Endometrial microvascular endothelial cells (primary cell): ENCODE measurements around the gene LHPP. TPM values are rescaled to one million over a fixed set of nuclear protein-coding genes. Genes with fewer than 3 reads are reported as not detected.

Experiments used
- in situ Hi-C: cut with HindIII; loops from 2 replicates; pipeline ENCODE4 v1.10.0; 2017; ENCODE audit warnings: low sequenced_read_pairs, low pct_unique_long_range_greater_than_20kb; ENCODE audit errors: inconsistent ontology term
- total RNA-seq: library from RNA; depleted of rRNA; stranded (reverse); fragments of >200 nt; gene quantifications from one replicate; pipeline ENCODE4 v1.2.3, GENCODE V29; 2015; ENCODE audit errors: inconsistent ontology term

LHPP gene
- total RNA-seq, 1 donor from 2014 or later: 12.3 TPM

DNA sequence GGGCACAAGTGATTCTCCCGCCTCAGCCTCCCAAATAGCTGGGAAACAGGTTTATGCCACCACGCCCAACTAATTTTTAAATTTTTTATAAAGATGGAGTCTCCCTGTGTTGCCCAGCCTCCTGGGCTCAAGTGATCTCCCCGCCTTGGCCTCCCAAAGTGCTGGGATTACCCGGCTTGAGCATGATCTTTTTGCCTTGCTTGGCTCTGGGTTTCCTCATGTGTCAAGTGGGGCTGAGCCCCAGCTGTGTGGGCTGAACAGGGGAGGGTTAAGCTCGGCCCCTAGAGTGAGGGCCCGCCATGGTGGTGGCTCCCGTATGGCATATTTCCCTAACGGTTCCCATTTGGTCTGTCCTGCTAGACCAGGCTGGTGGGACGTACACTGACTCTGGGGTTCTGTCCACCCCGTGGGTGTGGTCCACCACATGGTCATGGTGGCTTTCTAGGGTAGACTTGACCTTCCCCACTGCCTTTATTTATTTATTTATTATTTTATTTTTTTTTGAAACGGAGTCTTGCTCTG is 66.3 kb downstream of the LHPP start:
- in situ Hi-C loops: no loop called here

DNA sequence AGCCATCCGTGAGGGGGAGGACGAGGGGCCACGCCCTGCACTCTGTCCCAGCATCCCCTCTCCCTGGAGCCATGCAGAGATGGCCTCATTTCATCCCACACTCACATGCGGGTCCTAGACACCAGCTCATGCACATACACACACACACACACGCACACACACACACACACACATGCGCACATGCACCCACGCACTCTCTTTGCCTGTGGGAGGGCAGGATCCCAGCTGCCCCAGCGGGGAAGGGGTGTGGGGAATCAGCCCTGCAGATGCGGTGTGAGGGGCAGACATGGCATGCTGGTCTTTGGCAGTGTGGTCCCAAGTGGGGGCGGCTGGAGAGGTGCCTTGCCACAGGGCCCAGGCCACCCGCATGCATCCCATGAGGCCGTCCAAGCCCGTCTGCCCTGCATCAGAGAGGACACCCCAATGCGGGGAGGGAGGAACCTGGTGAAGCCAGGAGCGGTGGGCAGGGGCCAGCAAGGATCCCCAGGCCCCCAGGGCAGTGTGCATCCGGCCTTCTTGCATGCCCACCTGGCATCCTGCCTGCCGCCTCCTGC is 68.1 kb downstream of the LHPP start:
- in situ Hi-C loops: no loop called here

DNA sequence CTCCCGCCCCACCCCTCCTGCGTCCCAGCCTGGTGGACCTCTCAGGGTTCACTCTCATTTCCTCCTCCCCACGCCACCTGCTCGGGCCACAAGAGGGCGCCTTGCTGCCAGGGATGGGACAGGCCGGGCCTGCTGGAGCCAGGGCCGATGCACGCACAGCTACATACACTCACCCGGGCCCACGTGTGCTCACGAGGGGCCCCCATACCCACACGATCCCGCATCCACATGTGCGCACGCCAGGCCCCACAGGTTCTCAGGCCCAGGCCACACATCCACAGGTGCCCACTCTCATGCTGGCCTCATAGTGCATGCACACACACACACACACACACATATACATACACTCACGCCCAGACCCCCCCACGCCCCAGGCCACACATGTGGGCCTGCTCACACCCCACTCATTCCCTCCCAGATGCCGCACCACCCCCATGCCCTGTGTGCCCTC is 68.6 kb downstream of the LHPP start:
- in situ Hi-C loops: no loop called here

DNA sequence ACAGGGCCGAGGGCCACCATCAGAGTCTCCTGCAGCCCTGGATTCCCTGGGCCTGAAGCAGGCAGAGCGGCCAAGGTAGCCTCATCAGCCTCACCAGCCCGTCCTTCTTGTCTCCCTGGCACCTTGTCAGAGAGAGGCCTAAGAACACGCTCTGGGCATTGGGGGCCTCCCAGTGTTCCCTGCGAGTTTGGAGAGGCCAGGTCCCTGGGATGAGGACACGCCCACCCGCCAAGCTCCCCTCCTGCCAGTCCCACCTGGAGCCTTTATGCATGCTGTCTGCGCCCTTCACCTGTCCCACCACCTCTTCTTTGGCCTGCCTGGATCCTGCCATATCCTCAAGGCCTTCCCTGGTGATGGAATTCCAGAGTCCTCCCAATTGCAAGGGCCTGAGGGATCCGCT is 69.2 kb downstream of the LHPP start:
- in situ Hi-C loops: no loop called here

DNA sequence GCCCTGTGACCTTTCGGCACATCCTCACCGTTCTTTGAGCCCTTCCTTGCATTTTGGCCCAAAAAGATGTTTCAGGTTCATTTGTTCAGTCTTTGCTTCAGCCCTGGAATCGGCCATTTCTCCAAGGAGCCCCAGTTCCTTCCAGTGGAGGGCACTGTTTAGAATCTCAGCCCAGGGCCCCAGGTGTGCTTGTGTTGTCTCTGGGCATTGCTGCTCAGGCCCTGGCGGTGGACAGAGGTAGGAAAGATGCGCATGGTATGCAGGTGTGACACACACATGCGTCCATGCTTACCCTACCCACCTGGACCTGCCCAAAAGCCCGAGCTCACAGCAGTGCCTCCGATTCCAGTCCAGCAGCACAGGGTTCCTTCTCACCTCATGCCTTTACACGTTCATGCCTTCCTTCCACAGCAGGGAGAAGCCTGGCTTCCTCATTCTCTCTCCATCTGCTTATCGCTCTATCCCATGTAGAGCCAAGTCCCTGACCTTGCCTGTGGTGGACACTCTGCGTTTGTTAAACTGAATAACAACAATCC is 70.6 kb downstream of the LHPP start:
- in situ Hi-C loops: no loop called here

DNA sequence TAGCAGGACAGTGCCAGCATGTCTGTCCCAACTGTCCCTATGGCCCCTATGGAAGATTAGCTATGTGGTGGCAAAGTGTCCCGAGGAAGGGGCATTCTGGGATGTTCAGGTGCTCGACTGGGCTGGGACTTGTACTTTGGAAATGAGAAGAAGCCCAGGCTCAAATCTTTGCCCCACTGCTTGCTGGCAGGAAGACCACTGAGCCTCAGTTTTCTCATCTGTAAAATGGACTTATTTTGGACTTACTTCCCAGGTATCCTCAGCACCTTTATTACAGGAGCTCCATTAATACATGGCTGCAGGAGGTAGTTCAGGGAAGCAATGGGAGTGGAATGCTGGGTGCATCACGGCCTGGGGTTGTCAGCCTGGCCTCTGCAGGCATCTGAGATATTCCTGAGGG is 71.2 kb downstream of the LHPP start:
- in situ Hi-C loops: no loop called here

DNA sequence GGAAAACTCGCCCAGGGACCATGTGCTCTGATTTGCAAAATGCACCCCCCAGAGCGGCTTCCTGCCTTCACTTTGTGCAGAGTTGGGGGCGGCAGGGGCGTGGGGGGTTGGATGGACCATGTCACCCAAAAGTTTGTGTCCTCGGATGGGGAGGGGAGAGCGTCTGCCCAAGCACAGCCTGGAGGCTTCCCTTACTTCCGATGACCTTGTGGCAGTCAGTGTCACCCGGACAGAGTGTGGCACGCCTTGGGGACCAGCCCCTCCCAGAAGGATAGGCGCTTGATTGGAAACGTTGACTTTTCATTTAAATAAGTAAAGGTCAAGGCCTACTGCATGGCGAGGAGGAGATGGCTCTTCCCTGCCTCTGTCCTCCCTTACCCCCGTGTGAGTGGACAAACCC is 71.6 kb downstream of the LHPP start:
- in situ Hi-C loops: no loop called here

DNA sequence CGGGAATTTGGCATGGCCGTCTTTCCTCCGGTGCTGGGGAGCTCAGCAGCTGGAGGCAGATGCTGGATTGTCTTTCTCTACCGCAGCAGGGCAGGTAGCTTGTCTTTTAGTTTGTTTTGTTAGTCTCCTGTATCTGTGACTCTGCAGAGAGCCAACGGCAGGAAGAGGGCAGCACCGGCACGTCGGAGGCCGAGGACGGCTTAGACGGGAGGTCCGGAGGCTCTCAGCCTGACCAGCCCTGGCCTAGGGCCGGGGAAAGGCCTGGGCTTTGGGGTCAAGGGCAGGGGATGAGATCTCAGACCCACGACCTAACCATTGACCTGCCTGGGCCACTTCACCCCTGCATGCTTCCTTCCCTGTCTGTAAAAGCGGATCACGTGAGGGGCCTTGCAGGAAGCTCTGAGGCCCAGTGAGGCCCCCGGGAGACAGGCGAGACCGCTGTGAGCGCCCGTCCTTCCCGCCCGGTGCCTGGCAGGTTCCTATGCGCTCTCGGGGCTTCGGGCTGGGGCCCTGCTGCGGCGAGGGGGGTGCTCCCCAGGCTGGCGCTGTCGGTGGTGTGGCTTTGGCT is 72.7 kb downstream of the LHPP start:
- in situ Hi-C loops: no loop called here

DNA sequence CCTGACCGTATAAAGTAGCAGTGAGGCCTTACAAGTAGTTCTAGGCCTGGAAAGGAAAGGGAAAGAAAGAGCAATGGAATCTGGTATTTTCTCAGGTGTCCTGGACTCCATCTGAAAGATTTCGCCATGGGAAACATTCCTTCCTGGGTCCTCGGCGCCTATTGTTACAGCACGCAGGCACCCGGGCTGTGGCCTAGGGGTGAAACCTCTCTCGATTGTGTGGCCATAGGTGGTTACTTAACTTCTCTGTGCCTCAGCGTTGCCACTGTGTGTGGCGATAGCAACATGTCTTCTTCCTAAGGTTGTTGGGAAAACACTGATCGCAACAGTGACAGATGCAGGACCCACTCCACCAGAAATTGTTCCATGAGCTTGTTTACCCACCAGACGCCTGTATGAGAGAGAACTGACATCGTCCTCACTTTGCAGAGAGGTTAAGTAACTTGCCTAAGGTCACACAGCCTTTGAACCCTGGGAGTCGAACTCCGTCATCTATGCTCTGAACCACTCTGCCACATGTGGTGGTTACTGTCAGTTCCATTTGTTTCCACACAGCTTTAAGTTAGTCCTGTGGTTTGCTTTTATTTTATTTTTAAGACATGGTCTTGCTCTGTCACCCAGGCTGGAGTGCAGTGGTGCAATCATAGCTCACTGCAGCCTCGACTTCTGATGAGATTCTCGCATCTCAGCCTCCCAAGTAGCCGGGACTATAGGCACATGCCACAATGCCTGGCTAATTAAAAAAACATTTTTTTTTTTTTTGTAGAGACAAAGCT is 73.4 kb downstream of the LHPP start:
- in situ Hi-C loops: no loop called here

DNA sequence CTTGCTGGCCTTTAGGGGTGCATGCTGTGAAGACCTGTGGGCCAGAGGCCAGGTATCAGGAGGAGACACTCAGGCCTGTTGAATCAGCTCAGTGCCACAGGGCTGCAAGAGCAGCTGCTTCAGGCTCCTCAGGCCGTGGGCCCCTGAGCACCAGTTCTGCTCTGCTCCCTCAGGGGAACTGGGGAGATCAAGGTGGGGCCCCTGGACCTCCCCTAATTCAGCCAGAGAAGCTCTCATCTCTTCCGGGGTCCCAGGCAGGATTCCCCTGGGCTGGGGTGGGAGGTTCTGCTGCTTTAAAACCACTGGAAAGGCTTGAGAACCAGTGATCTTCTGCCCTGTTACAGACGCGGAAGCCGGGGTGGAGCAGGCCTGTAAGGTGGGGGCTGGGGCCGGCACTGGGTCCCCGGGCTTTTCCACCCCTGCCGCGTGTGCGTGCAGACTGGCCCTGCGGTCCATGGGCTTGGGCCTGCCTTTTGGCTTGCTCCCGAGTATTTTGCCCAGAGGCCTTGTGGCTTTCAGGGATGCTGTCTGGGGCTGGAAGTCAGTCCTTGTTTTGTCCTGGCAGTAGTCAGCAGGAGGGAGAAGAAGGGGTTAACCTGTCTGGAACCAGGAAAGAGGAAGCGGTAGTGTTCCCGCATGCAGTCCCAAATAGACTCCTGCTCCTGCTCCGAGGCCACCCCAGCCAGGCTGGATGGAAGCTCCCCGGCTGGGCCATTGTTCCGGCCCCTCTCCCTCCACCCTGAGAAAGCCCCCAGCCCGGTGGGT is 74.3 kb downstream of the LHPP start:
- in situ Hi-C loops: no loop called here

DNA sequence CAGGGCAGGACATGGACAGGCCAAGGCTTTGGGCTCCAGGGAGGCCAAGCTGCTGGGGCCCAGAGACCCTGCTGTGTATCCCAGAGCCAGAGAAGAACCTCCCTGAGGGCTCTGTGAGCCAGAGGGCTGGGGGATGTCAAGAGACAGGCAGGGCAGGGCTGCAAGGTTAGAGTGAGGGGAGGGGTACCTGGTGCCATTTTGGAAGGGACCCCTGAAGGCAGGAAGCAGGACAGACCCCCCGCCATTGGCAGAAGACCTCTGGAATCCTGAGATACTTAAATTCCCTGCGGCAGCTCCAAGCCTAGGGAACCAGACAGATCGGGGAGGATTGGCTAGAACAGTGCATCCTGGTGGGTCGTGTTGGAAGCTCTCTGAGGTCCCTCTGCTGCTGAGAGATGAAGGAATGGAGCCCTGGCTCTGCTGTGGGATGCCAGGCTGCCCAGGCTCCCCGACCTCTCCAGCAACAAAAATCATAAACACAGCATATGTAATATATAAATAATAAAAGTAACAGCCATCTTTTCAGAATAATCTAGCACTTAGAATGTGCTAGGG is 75.0 kb downstream of the LHPP start:
- in situ Hi-C loops: no loop called here

DNA sequence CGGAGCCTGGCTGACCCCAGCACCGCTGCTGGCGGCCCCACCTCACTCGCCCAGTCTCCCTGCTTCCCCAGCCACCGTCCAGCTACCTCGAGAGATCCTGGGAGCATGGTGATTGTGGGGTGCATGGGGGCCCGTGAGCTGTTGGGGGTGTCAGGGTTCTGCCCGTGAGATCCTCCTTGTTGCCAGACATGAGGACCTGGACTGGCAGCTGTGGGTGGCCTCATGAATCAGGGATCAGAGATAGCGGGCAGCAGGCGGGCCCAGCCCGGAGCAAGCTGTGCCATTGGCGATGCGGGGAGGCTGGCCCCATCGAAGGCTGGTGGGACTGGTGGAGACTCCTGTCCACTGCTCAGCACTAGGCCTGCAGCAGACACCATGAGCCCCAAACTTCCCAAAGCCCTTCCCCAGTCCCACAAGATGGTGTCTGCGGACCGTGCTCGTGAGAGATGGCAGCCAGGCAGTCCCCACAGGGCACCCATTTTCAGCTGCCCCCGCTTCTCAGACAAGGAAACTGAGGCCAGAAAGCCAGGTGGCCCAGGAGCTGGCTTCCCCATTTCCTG is 75.6 kb downstream of the LHPP start:
- in situ Hi-C loops: no loop called here

DNA sequence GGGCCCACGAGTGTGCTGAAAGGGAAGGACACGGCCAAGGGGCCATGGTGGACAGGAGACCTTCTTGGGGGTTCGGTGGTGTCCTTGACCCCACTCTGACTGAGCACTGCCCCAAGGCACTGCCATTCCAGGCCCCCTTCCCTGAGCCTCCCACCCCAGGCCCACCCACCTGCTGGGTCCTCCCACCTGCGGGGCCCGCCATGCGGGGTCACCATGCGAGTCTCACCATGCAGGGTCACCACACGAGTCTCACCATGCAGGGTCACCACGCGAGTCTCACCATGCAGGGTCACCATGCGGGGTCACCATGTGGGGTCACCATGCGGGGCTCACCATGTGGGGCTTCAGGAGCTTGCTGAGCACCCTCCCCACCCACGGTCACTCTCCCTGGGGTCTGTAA is 76.3 kb downstream of the LHPP start:
- in situ Hi-C loops: no loop called here

DNA sequence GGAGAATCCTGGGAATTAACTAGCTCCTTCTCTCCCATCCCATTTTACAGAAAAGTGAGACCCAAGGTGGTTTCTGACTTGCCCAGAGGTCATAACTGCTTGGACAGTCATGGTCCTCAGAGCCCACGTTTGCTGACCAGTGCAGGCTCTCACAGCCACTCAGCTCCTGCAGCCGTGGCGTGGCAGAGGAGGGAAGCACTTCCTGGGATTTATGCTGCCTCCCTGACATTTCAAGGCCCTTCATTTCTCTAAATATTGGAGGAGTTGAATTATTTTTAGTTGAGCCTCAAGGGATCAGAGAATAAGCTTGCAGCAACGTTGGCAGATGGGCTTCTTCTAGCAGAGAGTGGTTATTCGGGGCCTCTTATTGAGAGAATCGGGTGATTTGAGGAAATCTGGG is 77.1 kb downstream of the LHPP start:
- in situ Hi-C loops: no loop called here

DNA sequence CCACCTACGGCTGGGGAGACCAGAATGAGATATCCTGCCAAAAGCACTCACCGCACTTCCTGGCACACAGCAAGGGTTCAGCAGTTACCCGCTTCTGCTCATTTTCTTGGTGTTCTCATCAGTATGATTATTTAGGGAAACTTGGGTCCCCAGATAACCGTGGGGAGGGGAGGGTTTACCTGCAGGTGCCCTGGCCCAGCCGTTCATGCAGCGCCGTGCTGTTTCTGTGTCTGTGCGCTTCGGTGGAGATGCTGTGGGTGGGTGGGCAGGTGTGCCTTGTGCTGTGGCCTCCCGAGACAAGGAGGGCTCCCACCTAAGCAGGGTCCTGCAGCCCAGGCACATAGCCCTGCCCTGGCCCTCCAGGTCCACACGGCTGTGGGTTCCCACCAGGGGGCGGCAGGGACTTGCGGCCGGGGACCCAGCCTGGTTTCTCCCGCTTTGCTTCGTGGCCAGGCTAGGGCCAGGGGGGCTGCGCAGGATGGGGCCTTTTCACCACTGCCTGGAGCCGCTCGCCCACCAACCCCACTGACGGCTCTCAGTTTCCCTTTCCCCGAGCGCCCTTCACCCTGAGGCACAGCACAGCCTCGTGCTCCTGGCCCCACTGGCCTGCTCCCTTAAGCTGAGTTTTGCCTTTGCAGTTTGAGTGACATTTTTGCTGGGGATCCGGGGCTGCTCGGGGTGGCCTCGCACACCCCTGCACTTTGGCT is 78.5 kb downstream of the LHPP start:
- in situ Hi-C loops: no loop called here

DNA sequence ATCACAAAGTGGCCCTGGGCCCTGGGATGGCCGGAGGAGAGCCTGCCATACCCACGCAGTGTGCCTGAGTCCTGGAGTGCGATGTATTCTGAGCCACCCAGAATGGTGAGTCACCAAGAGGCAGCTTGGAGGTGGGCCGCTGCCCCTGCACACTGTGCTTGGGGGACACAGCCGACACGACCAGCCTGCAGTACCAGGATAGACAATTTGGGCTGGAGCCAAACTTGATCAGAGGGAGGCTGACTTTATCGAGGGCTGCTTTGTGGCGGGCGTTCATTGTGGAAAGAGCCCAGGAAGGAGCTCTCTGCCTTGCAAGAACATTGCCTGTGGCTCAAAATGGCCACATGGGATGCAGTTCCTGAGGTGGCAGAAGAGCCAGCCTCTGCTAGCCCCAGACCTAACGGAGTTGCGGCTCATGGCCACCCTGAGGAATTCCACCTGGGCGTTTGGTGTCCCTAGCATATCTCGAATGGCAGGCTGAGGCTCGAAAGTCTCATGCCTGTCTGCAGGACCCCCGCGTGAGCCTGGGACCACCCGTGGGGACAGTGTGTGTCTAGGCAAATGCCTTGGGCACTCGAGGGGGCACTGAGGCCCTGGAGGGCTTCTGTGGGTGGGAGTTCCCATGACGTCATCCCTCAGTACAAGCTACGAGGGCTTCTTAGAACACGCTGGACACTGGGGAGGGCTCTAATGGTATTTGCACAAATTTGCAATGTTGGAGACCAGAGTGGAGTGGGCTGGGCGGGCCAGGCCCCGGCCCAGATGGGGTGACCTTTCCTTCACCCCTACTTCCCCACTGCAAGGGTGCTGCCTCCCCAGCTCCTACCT is 79.7 kb downstream of the LHPP start:
- in situ Hi-C loops: no loop called here

DNA sequence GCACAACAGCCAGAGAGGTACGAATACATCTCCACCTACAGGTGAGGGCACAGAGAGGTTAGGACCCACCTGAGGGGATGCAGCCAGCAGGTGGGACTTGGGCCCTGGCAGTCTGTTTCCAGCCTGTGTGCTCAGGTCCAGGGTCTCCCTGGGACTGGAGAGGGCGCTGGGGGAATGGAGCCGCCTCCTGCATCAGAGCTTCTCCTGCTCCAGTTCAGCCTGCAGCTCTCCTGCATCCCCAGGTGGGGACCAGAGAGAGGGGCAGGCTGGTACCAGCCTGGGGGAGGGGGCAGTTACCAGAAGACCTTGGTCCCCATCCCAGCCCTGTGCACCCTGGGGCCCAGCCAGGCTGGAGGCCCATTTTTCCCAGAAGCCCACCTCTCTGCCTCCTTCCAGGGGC is 80.7 kb downstream of the LHPP start:
- in situ Hi-C loops: no loop called here
